Cerebellar cortex (tissue), 1 donor: ENCODE results near the gene DUSP7.

Experiments
- DNase-seq: peaks from one replicate; pipeline ENCODE4 v3.0.0-alpha.2; 2015; ENCODE audit warnings: low spot score

The DUSP7 gene

GRCh38 chr3:52029053-52029452, 27.3 kb downstream of the DUSP7 start:
- DNase-seq, result no peak

GRCh38 chr3:52028572-52028971, 27.8 kb downstream of the DUSP7 start:
- DNase-seq, result peak; percentile 90

GRCh38 chr3:52026041-52026440, 30.3 kb downstream of the DUSP7 start:
- peak; percentile 65 for DNase-seq

GRCh38 chr3:52025453-52025852, 30.9 kb downstream of the DUSP7 start:
- no peak for DNase-seq

GRCh38 chr3:52024765-52025452, 31.5 kb downstream of the DUSP7 start:
- DNase-seq, result no peak

- DNase-seq, result no peak
Measured at GRCh38 chr3:52023860-52024764, 32.3 kb downstream of the DUSP7 start.

GRCh38 chr3:52023101-52023770, 33.1 kb downstream of the DUSP7 start:
- no peak for DNase-seq

- DNase-seq, result no peak
Measured at GRCh38 chr3:52022323-52023100, 33.9 kb downstream of the DUSP7 start.

GRCh38 chr3:52021489-52022268, 34.7 kb downstream of the DUSP7 start:
- DNase-seq, result no peak

GRCh38 chr3:52020796-52021195, 35.6 kb downstream of the DUSP7 start:
- DNase-seq, result no peak

GRCh38 chr3:52019352-52020080, 36.9 kb downstream of the DUSP7 start:
- no peak for DNase-seq

GRCh38 chr3:52018319-52019000, 37.9 kb downstream of the DUSP7 start:
- DNase-seq, result no peak

GRCh38 chr3:52017586-52017985, 38.8 kb downstream of the DUSP7 start:
- DNase-seq, result peak; percentile 67

- DNase-seq, result peak; percentile 76
Measured at GRCh38 chr3:52015438-52016228, 40.7 kb downstream of the DUSP7 start.

- peak; percentile 43 for DNase-seq
Measured at GRCh38 chr3:52014613-52015012, 41.8 kb downstream of the DUSP7 start.

GRCh38 chr3:52013802-52014598, 42.4 kb downstream of the DUSP7 start:
- DNase-seq, result no peak

- no peak for DNase-seq
Measured at GRCh38 chr3:52012699-52013098, 43.7 kb downstream of the DUSP7 start.

- DNase-seq, result no peak
Measured at GRCh38 chr3:52010431-52010830, 45.9 kb downstream of the DUSP7 start.
